Right ventricle myocardium inferior (tissue), 1 donor: ENCODE measurements around the gene LPGAT1. TPM values are rescaled to one million over a fixed set of nuclear protein-coding genes. Genes with fewer than 3 reads are reported as not detected.
"Not testable (repeated sequence)": the region's sequence is repeated elsewhere in the genome, so short reads cannot be mapped to it uniquely, and the experiment has no call there.

Source experiments
- ATAC-seq: fragments of 200-7000 bp; cut with Tn5 transposase; one replicate; pipeline ENCODE4 v1.9.1; 2020; ENCODE audit warnings: mild to moderate bottlenecking, moderate library complexity
- DNase-seq: peaks from one replicate; pipeline ENCODE4 v3.0.0; 2021; ENCODE audit errors: missing footprints
- intact Hi-C: fragments of 100-400 bp; cut with DNase I; formaldehyde crosslinking; loops from one replicate; pipeline ENCODE4 v1.11.0; 2022
- long read RNA-seq: library from polyadenylated mRNA; unstranded; transcript quantifications from one replicate; pipeline ENCODE4 v2.0.0, GENCODE V29; 2021
- total RNA-seq: library from RNA; stranded (reverse); fragmentation: NEBNext Ultra II Directional; extraction: Animal tissue kit (Norgen Biotek cat#: 25700); gene quantifications from one replicate; pipeline ENCODE4 v1.2.1, GENCODE V29; 2021
- donor health status: DM: no; HTN: yes; CAD: no; lungs with severe emphysema.

Gene LPGAT1, protein sequence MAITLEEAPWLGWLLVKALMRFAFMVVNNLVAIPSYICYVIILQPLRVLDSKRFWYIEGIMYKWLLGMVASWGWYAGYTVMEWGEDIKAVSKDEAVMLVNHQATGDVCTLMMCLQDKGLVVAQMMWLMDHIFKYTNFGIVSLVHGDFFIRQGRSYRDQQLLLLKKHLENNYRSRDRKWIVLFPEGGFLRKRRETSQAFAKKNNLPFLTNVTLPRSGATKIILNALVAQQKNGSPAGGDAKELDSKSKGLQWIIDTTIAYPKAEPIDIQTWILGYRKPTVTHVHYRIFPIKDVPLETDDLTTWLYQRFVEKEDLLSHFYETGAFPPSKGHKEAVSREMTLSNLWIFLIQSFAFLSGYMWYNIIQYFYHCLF
- 22.2 TPM for total RNA-seq
- long read RNA-seq, full-length matches to known transcripts: 1 of 10 reads
- long read RNA-seq, partial matches to known transcripts: 4 of 10 reads
- long read RNA-seq, other reads (novel, unspliced or antisense): 5 of 10 reads

DNA sequence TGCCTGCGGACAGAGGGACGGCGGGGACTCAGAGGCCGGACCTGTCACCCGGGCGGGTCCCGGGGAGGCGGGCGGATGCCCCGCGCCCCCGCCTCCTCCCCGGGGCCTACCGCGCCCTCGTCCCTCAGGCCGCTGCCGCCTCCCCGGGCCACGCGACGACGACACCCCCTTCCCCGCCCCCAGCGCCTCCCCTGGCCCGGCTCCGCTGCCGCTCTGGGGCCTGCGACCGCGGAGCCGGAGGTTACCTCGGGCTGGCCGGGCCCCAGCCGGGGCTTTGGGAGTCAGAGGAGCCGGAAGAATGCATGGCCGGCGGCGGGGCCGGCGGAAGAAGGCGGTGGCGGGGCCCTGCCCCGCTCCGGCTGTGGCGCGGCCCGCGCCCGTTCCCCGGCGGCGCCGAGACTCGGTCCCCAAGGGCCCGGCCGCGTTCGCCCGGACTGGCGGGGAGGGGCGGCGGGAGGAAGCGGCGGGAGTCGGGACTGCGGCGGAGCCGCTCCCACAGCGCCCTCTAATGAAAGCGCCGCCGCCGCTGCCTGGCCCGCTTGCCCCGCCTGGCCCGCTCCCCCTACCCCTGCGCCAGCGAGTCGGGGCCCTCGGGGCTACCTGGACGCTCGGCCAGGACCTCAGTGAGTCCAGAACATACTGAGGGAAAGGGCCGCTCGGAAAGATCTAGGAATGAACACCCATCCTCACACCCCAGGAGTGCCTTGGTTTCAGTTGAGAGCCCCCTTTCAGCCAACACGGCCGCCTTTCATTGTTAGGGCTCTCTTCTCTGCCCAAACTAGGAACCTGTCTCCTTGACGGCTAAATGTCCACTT, at the start of gene LPGAT1:
Gene LPGAT1, minus strand, starts transcription at position 436 of the 815 bp plus-strand sequence. CDS start 1,467 bp downstream, outside the sequence.
- ATAC-seq (peak; percentile 96), DNase-seq (peak; percentile 94)
- intact Hi-C loops: loop anchor here (1.0 to 5.0 kb wide), 2 partner anchors 132 to 148 kb away; no protein-coding TSS in a partner anchor

DNA sequence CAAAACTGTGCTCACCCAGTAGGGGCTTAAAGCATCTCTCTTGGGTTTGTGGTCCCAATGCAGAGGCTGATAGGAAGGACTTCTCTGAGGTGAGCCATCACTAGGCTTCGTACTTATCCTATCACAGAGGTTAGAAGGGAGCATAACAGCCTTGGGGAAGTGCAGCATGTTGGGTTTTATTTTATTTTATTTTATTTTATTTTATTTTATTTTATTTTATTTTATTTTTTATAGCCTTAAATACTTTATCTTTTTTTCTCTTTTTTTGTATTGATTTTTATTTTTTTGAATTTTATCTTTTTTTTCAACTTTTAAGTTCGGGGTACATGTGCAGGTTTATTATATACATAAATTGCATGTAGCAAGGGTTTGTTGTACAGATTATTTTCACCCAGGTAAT, 48.9 kb upstream of the LPGAT1 start:
- no peak for ATAC-seq
- no peak for DNase-seq
- intact Hi-C loops: no loop called here

DNA sequence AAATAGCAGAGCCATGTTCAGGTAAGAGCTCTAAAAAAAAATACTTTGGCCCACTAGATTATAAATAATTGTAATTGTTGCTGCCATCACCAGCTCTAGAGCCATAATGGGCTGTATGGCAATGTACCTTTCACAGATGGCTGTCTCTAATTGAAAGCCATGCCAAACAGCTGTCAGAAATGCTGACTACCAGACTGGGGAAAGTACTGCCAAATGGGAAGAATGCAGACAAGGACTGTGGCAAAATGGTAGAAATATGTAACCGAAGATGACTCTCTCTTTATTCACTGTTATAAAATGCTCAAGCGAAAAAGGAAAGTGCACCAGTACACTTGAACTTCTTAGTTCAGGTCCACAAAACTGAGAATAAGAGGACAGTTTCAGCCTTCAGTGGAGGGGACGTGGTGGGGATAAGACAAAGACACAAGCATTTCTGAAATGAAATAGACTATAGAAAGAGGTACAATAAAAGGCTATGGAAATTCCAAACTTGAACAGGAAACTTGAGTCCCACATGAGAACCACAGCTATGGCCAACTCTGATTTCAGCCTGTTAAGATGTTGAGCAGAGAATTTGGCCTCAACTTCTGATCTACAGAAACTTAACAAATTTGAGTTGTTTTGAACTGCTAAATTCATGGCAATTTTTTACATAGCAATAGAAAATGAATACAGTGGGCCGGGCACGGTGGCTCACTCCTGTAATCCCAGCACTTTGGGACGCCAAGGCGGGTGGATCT, 46.5 kb upstream of the LPGAT1 start:
- DNase-seq (no peak), ATAC-seq (no peak)
- intact Hi-C loops: no loop called here

DNA sequence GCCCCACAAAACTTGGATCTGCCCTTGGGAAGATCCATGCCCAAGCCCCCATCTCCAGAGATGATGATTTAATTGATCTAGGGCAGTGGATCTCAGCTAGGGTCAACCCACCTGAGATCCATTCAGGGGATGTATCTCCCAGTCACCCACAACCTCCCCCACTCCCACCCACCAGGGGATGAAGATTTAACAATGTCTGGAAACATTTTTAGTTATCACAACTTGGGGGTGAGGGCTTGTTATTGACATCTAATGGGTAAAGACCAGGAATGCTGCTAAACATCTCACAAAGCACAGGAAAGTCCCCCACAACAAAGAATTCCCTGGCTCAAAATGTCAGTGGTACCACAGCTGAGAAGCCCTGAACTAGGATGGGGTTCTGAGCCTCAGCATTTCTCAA, 45.0 kb upstream of the LPGAT1 start:
- no peak for ATAC-seq
- intact Hi-C loops: no loop called here
- no peak for DNase-seq

DNA sequence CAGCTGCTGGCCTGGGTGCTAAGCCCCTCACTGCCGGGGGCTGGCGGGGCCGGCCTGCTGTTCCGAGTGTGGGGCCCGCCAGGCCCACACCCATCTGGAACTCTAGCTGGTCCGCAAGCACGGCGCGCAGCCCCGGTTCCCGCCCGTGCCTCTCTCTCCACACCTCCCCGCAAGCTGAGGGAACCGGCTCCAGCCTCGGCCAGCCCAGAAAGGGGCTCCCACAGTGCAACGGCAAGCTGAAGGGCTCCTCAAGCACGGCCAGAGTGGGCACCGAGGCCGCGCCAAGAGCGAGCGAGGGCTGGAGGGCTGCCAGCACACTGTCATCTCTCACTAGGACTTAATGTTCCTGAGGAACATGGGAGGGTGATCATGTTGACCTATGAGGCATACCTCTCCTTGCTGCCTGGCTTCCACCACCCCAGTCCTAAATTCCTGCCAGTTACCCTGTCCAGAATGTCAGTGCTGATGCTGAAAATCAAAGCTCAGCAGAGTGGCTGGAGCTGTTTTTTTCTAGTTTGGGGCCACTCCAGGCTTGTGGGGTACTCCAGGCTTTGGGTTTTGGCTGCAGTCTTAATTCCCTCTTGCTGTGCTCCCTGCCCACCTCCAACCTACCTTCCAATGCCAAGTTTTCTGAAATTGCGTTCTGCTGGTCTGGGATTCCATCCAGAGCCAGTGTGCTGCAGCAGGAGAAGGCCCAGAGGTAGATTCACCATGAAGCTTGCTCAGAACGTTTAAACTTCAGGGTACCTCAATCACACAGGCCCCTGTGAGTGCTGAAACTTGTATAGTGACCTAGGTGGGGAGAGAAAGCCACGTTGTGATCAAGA, 44.2 kb upstream of the LPGAT1 start:
- ATAC-seq: peak; percentile 70
- DNase-seq: no peak
- intact Hi-C loops: no loop called here

DNA sequence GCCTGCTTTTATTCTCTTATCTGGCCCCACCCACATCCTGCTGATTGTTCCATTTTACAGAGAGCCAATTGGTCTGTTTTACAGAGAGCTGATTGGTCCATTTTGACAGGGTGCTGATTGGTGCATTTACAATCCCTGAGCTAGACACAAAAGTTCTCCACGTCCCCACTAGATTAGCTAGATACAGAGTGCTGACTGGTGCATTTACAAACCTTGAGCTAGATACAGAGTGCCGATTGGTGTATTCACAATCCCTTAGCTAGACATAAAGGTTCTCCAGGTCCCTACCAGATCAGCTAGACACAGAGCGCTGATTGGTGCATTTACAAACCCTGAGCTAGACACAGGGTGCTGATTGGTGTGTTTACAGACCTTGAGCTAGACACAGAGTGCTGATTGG, 43.2 kb upstream of the LPGAT1 start:
- ATAC-seq, DNase-seq, intact Hi-C loops: not testable (repeated sequence)

DNA sequence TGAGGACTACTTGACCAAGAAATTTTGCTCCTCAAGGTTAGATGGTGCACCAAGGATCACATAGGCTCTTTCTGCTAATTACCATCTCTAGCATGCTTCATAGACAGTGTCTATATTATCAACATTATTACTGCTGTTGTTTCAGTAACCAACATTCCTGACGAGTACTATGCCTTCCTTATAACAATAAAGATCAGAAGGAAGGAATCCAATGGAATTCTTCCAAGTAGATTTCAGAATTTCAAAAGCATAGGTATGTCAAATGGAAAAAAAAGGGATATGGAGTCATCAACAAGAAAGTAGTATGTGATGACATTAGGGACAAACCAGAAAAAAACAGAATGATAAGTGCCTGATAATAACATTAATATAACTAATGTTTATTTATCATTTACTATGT, 39.6 kb upstream of the LPGAT1 start:
- intact Hi-C loops: no loop called here
- DNase-seq (no peak), ATAC-seq (no peak)

DNA sequence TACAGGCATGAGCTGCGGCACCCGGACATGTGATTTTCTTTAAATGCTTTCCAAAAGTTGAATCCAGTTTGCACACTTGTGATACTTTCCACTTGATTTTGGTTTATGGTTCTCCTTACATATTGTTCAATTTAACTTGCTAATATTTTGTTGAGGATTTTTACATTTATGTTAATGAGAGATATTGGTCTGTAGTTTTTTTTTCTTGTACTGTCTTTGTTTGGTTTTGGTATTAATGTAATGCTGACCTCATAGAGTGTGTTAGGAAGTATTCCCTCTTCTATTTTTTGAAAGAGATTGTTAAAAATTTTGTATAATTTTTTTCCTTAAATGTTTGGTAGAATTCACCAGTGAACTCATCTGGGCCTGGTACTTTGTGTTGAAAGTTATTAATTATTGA, 34.6 kb upstream of the LPGAT1 start:
- no peak for DNase-seq

DNA sequence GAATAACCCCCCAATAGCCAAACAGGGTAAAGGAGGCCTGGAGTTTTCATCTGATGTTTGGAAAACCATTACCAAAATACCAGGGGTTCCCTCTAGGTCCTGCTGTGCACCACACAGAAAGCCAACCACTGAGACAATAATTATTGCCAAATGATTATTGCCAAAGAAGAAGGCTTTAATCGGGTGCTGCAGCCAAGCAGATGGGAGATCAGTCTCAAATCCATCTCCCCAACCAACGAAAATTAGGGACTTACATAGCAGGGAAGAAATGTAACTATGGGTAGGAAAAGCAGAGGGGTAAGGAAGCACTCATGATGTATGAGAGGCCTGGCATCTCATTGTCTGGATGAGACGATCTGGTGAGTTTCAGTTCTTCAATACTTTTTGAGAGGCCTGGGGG, 28.8 kb upstream of the LPGAT1 start:
- DNase-seq (no peak), ATAC-seq (no peak)
- intact Hi-C loops: no loop called here

More for the DNA sequence above, 34.6 kb upstream of the LPGAT1 start:
- intact Hi-C loops: no loop called here
- ATAC-seq: no peak

DNA sequence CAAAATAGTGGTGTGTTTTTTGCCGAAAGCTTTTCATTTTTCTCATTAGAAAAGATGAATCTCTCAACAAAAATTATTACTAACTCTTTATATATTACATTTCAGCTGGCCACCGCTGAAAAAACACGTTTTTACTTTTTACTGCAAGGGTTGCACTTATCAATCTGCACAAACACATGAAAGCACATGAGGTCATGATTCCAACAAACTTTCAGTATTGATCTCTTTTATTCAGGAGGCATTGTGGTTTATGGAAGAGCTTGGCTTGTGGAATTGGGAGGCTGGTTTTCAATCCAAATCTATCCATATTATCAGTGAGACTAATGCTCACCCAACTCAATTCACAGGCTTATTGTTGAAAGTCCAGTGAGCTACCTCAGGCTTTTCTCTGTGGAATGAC, 20.6 kb upstream of the LPGAT1 start:
- intact Hi-C loops: no loop called here
- no peak for ATAC-seq

DNA sequence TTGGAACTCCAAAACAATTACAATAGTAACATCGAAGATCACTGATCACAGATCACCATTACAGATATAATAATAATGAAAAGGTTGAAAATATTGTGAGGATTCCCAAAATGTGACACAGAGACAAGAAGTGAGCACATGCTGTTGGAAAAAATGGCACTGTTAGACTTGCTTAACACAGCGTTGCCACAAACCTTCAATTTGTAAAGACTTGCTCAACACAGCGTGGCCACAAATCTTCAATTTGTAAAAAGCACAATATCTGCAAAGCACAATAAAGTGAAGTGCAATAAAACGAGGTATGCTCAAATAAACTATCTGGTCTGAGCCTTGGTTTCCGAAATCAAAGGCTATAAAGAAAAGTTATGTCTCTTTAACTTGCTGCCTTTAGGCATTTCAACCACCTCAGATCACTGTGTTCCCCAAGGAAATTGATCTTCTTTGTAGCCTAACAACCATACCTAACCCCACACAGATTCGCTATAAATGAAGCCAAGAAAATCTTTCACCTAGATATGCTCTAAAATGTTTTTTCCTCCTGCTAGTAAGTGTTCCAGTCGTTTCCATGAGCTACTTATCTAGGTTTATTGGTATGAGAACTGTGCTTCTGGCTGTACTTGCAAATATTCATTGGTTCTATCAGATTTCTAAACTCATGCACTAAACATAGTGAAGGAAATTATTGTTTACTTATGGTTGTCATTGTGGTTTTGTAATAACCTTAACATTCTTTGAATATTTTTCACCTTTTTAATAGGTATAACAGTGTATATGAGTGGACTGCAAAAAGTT, 13.1 kb upstream of the LPGAT1 start:
- DNase-seq (no peak), ATAC-seq (no peak)
- intact Hi-C loops: loop anchor here (5.0 kb wide), 1 partner anchor 899 kb away; no protein-coding TSS in a partner anchor

More for the DNA sequence above, 20.6 kb upstream of the LPGAT1 start:
- no peak for DNase-seq

DNA sequence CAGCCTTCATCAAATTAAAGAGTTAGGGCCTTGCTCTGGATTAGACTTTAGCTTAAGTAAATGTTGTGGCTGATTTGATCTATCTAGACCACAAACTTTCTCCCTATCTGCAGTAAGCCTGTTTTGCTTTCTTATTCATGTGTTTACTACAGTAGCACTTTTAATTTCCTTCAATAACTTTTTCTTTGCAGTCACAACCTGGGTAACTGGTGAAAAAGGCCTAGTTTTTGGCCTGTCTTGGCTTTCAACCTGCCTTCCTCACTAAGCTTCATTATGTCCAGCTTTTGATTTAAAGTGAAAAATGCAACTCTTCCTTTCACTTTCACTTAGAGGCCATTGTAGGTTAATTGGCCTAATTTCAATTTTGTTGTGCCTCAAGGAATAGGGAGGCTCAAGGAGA, 12.5 kb upstream of the LPGAT1 start:
- intact Hi-C loops: loop anchor here (5.0 kb wide), 1 partner anchor 899 kb away; no protein-coding TSS in a partner anchor
- DNase-seq (no peak), ATAC-seq (no peak)

DNA sequence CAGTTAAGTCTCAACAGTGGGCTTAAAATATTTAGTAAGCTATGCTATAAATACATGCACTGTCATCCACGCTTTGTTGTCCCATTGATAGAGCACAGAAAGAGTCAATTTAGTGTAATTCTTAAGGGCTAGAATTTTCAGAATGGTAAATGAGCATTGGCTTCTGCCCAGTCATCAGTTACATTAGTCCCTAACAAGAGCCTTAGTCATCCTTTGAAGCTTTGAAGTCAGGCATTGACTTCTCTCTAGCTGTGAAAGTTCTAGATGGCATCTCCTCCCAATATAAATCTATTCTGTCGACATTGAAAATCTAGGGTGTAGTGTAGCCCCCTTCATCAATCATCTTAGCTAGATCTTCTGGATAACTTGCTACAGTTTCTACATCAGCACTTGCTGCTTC, 12.0 kb upstream of the LPGAT1 start:
- ATAC-seq: no peak
- no peak for DNase-seq
- intact Hi-C loops: loop anchor here (5.0 kb wide), 1 partner anchor 900 kb away; no protein-coding TSS in a partner anchor

DNA sequence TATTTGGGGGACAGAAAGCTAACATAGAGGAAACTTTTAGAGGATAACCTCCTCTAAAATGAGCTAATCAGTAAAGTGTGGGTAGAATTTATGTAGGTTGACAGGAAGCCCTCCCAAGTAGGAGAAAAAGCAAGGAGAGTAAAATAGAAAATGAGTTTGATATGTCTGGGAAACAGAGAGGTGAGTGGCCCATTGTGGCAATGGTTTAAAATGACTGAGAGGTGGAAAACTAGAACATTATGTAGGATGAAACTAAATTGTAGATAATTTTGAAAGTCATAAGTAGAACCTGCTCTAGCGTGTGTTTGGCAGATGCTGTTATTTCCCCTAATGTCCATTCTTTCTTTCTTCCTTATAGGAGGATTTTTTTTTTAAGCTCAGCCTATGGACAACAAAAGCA, 8.5 kb upstream of the LPGAT1 start:
- intact Hi-C loops: no loop called here
- no peak for DNase-seq
- no peak for ATAC-seq

DNA sequence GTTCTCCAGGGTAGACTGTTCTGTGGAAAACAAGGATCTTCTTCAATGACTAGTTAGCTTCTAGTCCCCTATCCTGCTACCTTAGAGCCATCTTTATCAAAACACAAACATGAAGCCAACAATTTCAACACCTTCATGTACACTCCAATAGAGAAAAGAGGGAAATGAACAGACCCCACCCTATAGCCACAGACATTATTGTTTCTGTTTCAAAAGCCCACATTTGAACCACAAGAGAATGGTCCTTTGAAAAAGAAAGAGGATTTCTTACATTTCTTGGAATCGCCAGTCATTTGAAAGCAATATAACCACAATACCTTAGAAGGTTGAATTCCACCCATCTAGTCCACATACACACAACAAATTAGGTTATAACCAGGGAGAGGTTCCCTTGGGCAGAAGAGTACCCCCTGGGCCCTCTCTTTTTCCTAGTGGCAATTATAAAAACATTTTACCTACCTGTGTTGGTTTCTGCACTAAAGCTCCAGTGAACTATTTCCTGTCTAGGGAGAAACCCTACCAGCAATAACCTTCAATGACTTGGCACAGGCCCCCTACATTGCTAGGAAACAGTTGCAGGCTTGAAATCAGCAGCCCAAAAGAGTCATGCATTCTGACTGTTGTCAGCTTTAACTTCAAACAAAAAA, 2.7 kb upstream of the LPGAT1 start:
- DNase-seq (no peak), ATAC-seq (no peak)
- intact Hi-C loops: loop anchor here (5.0 kb wide), 1 partner anchor 151 kb away; no protein-coding TSS in a partner anchor

DNA sequence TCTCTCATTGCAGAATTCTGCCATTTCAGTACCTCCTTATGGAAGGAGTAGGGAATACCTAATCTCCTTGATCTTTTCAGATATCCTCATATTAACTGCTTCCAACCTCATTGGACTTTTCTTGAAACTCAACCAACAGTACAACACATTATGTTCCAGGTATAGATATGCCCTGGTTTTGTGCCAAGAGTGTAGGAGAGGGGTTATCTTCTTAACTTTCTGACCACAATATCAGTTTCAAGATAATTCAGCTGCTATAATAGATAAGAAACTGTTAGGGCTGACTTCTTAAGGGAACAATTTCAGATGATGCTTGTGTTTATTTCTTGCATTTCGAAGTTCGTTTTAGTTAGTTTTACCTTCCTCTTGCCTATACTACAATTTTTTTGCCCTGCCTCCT, 2.1 kb upstream of the LPGAT1 start:
- intact Hi-C loops: loop anchor here (5.0 kb wide), 1 partner anchor 150 kb away; no protein-coding TSS in a partner anchor
- DNase-seq (no peak), ATAC-seq (no peak)
